HG03457 (cell line): ENCODE measurements around the gene SLC12A7.
"Not testable (repeated sequence)": the region's sequence is repeated elsewhere in the genome, so short reads cannot be mapped to it uniquely, and the experiment has no call there.

Experiments used
- ATAC-seq: cut with Tn5 transposase; IDR thresholded peaks from one replicate; pipeline ENCODE4 v1.9.1; 2021; ENCODE audit warnings: moderate number of reproducible peaks; ENCODE audit not compliant: unreplicated experiment

The SLC12A7 gene

GRCh38 chr5:1028481-1029281, 83.2 kb downstream of the SLC12A7 start:
- ATAC-seq = no peak

- no peak for ATAC-seq
Observed at GRCh38 chr5:1027631-1028441, 84.0 kb downstream of the SLC12A7 start.

- no peak for ATAC-seq
Observed at GRCh38 chr5:1026700-1027621, 84.9 kb downstream of the SLC12A7 start.

DNA sequence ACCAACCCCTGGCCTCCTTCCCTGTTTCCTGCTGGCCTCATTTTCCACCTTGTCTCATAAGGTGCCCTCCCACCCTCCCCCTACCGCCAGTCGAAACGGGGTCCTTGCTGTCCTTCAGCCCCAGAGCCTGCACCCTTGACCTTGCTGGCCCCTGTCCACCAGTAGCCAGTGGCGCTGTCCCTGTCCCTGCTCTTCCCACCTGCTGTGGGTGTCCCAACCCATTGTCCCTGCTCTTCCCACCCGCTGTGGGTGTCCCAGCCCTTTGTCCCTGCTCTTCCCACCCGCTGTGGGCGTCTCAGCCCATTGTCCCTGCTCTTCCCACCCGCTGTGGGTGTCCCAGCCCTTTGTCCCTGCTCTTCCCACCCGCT, 89.9 kb downstream of the SLC12A7 start:
- ATAC-seq = not testable (repeated sequence)

DNA sequence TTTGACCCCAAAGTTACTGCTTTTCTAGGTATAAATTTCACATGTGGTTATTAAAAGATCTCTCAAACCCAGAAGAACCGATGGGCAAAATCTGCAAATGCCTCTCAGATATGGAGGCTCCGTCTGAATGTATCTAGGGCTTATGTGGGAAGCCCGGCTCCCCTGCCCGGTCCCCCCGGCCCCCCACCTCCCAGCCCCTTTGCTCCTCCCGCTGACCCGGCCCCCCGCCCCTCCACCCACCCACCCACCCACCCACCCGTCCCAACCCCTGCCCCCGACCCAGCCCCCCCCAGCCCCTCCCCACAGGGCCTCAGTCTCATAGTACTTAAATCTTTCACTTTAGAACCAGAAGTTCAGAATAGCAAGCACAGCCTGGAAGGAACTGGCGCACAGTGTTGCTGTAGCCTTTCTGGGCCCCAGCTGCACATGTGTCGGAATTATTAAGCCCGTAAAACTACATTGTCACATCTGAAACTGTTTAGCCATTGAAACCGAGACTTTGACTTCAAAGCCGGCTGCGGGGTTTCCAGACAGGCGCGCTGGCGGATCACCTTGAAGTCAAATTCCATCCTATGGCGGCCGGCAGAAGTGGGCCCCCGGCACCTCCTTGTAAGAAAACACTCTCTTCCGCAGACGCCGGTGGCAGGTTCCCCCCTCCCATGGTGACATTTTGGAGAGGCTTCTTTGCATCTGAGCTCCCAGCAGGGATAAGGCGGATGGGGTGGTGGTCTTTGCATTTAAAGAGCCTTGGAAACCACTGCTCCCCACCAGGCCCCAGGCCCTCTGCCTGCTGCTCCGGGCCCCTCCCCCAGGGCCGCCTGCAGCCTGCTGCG, 90.5 kb downstream of the SLC12A7 start:
- no peak for ATAC-seq

DNA sequence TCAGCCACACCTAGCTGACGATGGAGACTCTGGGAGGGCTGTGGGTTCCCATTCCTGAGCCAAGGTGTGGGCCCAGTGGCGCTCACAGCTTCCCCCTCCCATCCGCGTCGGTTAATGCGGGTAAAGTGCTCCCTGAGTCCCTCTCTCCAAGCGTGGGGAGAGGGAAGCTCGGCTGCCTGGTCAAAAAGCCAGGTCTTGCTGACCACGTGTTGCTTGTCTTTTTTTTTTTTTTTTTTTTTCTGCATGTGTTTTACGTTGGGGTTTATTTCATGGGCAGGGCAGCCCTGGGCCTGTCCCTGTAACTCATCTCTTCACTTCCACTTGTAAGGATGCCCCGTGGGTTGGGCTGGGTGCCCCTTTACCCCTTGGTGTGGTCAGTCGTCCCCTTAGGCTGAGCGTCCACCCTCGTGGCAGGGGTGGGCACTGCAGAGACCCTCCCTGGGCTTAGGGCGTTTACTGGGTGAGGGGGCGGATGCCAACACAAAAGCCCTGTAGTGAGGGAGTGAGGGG, 91.4 kb downstream of the SLC12A7 start:
- ATAC-seq = no peak

DNA sequence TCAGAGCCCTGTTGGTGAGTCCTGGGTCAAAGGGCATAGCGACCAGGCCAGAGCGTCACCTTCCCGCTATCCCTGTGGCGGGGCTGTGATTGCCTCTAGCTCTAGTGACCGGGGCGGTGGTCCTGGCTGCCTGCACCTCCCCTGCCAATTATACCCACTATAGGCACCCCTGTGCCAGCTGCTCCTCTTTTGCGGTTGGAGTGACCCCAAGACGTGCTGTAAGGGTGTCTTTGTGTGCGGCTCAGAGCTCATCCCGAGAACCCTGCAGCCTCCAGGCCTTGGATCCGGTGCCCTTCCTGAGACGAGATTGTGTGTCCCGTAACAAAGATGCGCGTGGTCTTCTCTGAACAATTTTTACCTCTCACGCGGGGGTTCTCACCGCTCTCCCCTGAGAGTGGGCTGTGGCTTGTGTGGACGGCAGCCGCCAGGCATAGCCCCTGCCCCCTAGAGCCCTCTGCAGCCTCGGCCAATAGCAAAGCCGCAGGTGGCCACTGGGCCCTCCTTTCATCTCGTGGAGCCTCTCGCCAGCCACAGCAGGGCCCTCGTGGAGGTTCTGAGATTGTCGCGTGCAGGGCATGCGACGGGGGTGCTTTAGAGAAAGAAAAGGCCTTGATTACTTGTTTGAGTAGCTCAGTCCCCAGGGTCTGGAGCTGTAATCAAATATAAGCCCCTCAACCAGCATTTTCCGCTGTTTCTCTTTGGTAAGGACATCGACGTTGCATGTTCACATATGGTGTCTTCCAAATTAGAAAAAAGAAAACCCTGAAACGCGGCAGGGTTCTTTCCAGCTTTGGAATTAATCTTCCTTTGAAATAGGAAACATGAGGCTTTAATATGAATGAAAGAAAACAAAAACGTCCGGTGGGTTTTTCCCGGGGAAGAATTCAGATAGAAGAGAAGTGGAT, 92.6 kb downstream of the SLC12A7 start:
- ATAC-seq = no peak

- no peak for ATAC-seq
Observed at GRCh38 chr5:1018596-1018995, 93.3 kb downstream of the SLC12A7 start.

DNA sequence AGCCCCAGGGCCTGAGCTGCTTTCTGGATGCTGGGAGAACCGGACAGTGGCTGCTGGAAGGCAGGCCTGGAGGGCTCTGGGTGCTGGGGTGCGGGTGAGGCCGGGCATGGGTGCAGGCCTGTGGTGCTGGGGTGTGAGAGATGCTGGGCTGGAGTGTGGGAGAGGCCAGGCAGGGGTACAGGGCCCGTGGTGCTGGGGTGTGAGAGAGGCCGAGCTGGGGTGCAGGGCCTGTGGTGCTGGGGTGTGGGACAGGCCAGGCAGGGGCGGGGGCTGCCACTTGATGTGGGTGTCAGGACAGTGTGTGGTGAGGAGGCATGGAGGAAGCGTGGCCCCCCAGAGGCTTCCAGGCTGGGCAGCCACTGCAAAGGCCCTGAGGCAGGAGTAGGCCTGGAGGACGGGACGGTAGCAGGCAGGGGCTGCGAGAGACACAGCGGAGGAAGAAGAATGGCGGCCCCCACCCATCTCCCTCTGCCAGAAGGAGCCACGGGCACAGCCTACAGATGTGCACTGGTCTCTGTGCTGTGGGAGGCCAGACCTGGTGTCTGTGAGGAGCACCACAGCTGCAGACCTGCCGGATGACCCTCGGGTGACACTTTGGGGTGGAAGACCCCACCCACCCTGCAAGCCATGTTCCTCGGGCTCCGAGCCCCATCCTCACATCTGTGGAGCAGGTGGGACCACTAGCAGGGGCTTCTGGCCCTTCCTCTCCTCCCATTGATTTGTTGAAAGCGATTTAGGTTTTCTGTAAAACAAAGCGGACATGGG, 94.0 kb downstream of the SLC12A7 start:
- ATAC-seq = no peak

DNA sequence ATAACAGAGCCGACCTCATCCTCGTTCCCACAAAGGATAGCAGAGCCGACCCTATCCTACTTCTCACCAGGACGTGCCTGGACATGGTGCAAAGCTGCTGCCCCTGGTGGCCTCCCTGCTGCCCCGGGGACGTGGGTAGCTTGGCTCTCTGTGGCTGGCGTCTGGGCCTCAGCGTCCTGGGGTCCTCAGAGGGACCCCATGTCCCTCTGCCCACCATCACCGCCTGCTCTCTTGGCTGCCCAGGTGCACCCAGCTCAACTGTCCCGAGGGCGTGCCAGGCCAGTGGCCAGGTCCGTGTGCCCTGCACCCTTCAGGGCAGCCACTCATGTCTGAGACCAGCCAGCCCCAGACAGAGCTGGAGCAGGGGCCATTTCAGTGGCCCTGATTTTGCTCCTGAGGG, 94.8 kb downstream of the SLC12A7 start:
- ATAC-seq = no peak

GRCh38 chr5:1016476-1016875, 95.4 kb downstream of the SLC12A7 start:
- no peak for ATAC-seq

GRCh38 chr5:1016036-1016435, 95.8 kb downstream of the SLC12A7 start:
- ATAC-seq = no peak

DNA sequence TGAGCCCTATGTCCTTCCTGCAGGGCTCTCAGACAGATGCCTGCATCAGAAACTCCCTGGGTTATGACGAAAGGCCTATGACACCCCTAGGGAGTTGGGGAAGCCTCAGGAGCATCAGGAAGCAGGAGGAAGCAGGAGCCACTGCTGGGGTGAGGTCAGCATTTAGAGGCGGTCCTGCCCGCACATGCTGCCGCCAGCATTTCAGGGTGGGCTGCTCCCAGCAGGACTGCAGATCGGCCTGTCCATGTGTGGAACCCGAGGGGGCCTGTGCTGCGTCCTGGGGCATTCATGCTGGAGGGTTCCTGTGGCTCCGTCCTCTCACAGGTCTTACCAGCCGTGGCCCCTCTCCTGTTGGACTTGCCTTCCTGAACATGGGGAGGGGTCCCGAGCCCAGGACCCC, 96.4 kb downstream of the SLC12A7 start:
- no peak for ATAC-seq

DNA sequence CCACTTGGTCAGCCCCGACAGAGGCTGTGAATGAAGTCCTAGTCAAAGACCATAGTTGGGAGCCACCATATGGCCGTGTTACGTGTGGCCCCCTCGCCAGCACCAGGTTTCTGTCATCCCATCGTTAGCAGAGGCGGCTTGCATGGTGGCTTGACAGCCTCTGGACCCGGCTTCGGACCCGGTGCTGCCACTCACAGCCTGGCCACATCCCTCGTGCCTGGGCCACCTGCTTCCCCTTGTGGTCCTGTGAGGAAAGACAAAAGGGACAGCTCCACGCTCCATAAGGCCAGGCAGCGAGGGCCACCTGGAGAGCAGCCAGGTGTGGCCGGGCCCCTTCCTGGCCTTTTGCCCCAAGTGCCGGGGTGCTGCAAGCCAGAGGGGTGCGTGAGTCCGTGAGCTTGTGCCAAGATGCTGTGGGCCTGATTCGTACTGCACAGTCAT, 97.1 kb downstream of the SLC12A7 start:
- ATAC-seq = no peak

GRCh38 chr5:1014346-1014745, 97.5 kb downstream of the SLC12A7 start:
- ATAC-seq = no peak

DNA sequence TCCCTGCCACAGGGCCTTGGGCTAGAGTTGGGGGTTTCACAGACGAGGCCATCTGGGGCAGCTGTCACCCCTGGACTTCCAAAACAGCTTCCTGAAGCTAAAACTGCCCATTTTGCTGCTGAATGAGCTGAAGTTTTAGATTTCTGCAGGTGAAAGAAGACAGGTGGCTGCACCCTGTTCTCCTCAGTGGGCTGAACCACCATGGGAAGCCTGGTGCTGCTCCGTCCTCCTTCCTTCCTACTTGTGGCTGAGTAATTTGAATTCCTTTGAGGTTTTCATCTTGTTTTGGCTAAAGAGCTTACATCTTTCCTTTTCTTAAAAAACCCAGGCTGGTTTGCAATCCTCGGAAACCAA, 97.9 kb downstream of the SLC12A7 start:
- ATAC-seq = no peak

DNA sequence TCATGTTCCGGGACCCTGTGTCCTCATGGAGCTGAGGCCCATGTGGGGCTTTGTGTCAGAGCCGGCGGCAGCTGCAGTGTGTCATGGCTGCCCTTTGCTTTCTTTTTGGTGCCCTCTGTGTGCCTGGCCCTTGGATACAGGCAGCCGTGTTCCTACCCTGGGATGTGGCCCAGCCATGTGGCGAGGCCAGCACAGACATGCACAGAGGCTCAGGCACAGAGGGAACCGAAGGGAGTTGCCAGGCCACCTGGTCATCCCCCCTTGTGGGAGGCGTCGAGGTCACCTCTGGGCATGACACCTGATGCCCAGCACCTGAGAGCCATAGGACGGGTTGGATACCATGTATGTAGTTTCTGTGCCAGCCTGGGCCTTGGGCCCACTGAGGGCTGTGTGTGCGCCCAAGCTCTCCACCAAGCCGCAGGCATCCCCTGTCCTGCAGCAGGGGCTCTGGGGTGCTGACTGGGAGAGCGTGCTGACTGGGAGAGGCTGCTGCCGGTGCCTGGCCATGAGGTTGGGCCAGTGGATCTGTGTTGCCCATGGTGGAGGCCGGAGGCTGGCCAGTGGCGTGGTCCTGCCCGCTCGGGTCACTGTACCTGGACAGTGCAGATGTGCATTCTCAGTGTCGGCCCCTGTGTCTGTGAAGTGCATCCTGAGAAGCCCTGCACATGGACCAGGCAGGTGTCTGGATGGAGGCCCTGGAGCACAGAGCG, 98.5 kb downstream of the SLC12A7 start:
- ATAC-seq = no peak

DNA sequence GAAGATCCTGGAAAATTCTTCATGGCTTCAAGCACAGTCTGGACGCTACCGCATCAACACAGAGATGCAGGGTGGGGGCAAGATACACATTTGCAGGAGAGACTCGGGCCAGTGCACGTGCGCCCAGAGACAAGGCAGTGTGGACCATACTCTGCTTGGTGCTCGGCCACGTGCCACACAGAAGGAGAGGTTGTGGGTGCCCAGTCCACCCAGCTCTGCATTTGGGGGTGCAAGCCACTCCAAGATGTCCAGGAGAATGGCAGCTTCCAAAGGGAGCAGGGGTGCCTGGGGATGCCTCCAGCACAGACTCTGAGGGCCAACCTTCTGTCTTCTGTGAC, 99.0 kb downstream of the SLC12A7 start:
- ATAC-seq = no peak
